ENCODE results near the gene GNAL. TPM values are rescaled to one million over a fixed set of nuclear protein-coding genes. Genes with fewer than 3 reads are reported as not detected.
A peak's percentile ranks its signal among the peaks of the same experiment; 100 is the strongest.

GNAL gene
- total RNA-seq, 1 experiment from 2014 or later, result 24.0 TPM

- peaks cover 3% of the 10 kb centered on the region; the same call in 1 of the 2 replicates for H3K4me1 ChIP-seq (ENCODE audit: insufficient read depth, low read length)
- H3K79me2 ChIP-seq (ENCODE audit: insufficient read depth, low read length), result no peaks in the 10 kb centered on the region
- no peaks in the 10 kb centered on the region for H3K27me3 ChIP-seq (ENCODE audit: insufficient read depth, low read length)
- no peak overlapping the region for H4K91ac ChIP-seq (ENCODE audit: insufficient read length, low read depth, low read length)
- H3K23ac ChIP-seq (ENCODE audit: insufficient read length, low read depth, low read length), result no peak overlapping the region
- no peak overlapping the region for H3K9ac ChIP-seq (ENCODE audit: extremely low read depth, insufficient read length, low read length)
- WGBS (ENCODE audit: extremely low coverage, insufficient read length, low lambda C conversion rate), result no CpG with 5 or more reads among the region's 9 CpGs
- Mint-ChIP-seq H3K9me3 (no peaks in the 10 kb centered on the region), H3K36me3 (ENCODE audit: insufficient read depth in 1 of 3, low read depth in 3 of 3) (no peaks in the 10 kb centered on the region), H3K4me1 (peaks cover 21 to 22% of the 10 kb centered on the region in 2 experiments), H3K27me3 (ENCODE audit: low read depth) (peaks cover 17% of the 10 kb centered on the region), H3K4me3 (no peak overlapping the region), H3K27ac (no peak overlapping the region)
- H2AK5ac ChIP-seq (ENCODE audit: insufficient read length, low read length), result no peak overlapping the region
- H4K20me1 ChIP-seq (ENCODE audit: control insufficient read depth, insufficient read depth, insufficient read length), result no peaks in the 10 kb centered on the region
- no peak overlapping the region for H2BK20ac ChIP-seq (ENCODE audit: low read depth, low read length, poor library complexity, severe bottlenecking)
- TF ChIP-seq, protein P1, sequence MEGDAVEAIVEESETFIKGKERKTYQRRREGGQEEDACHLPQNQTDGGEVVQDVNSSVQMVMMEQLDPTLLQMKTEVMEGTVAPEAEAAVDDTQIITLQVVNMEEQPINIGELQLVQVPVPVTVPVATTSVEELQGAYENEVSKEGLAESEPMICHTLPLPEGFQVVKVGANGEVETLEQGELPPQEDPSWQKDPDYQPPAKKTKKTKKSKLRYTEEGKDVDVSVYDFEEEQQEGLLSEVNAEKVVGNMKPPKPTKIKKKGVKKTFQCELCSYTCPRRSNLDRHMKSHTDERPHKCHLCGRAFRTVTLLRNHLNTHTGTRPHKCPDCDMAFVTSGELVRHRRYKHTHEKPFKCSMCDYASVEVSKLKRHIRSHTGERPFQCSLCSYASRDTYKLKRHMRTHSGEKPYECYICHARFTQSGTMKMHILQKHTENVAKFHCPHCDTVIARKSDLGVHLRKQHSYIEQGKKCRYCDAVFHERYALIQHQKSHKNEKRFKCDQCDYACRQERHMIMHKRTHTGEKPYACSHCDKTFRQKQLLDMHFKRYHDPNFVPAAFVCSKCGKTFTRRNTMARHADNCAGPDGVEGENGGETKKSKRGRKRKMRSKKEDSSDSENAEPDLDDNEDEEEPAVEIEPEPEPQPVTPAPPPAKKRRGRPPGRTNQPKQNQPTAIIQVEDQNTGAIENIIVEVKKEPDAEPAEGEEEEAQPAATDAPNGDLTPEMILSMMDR (conservative IDR thresholded peaks at IDR 0.05), result no peak
- H3K4me2 ChIP-seq (ENCODE audit: insufficient read depth, insufficient read length, low read length), result no peak overlapping the region
- no peak overlapping the region for H3K18ac ChIP-seq (ENCODE audit: insufficient read length, low read depth, low read length)
- no peak overlapping the region for H3T11ph ChIP-seq (ENCODE audit: low read length)
- H2AFZ ChIP-seq (ENCODE audit: low read length), result no peak overlapping the region
- DNase-seq, result peak; percentile 12
- H4K8ac ChIP-seq (replicated peaks; ENCODE audit: insufficient read length, low read depth, low read length), result no peak overlapping the region
- no peak overlapping the region for H3K27ac ChIP-seq (ENCODE audit: insufficient read length, low read depth, low read length)
- no peak overlapping the region for H3K4ac ChIP-seq (ENCODE audit: low read depth, low read length)
- H3K23me2 ChIP-seq (ENCODE audit: insufficient read length, low read depth, low read length, poor library complexity, severe bottlenecking), result no peaks in the 10 kb centered on the region
- no peaks in the 10 kb centered on the region for H3K9me3 ChIP-seq (ENCODE audit: control insufficient read depth, low read depth, low read length)
- no peak overlapping the region for H4K5ac ChIP-seq (ENCODE audit: insufficient read length, low read depth, low read length)
- H3K56ac ChIP-seq (ENCODE audit: insufficient read length, low read depth, low read length), result no peak overlapping the region
- no peak overlapping the region for H3K14ac ChIP-seq (ENCODE audit: insufficient read depth, low read length)
- H2BK5ac ChIP-seq (ENCODE audit: insufficient read length, low read length), result no peak overlapping the region
- H2BK12ac ChIP-seq (ENCODE audit: insufficient read length, low read depth, low read length), result no peak overlapping the region
- no peak overlapping the region for H2BK15ac ChIP-seq (ENCODE audit: low read depth, low read length)
- no peak overlapping the region for H2BK120ac ChIP-seq (ENCODE audit: low read depth, low read length, poor library complexity, severe bottlenecking)
- no peaks in the 10 kb centered on the region for H3K79me1 ChIP-seq (ENCODE audit: insufficient read depth, low read depth, low read length, poor library complexity, severe bottlenecking)
Observed at GRCh38 chr18:11673560-11673959, 15.5 kb upstream of the GNAL start.
